ENCODE results near the gene SEC61B.

Gene SEC61B

DNA sequence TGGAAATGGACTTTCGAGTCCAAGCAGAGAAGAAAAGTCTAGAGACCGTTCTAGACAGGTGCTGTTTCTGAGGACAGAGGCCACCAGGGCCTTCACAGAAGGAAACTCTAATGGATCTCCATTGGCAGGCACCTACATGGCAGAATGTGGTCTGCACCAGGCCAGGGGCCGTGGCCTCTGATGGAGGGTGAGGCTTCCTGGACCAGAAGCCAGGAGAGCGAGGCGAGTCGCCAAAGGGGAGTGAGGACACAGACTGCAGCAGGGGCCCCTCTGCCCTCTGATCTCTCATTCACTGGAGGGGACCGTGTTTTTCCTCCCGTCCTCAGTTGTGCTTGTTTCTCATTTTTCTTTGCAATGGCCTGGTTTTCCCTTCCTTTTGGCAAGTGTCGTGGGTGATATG is 41.4 kb upstream of the SEC61B start:
- no peaks in the 10 kb centered on the region for H3K27me3 ChIP-seq (ENCODE audit: insufficient read depth, poor library complexity, severe bottlenecking)
- no peak overlapping the region for H3K27ac ChIP-seq (replicated peaks)
- no peak overlapping the region for H3K4me3 ChIP-seq (replicated peaks; ENCODE audit: insufficient read depth, low read length)
- DNase-seq (ENCODE audit: low read depth in 1 of 2, low spot score in 1 of 2): no peak
- no peak for TF ChIP-seq POLR2AphosphoS5 (IDR thresholded peaks at IDR 0.05; ENCODE audit: low read depth)
- TF ChIP-seq, protein P1, sequence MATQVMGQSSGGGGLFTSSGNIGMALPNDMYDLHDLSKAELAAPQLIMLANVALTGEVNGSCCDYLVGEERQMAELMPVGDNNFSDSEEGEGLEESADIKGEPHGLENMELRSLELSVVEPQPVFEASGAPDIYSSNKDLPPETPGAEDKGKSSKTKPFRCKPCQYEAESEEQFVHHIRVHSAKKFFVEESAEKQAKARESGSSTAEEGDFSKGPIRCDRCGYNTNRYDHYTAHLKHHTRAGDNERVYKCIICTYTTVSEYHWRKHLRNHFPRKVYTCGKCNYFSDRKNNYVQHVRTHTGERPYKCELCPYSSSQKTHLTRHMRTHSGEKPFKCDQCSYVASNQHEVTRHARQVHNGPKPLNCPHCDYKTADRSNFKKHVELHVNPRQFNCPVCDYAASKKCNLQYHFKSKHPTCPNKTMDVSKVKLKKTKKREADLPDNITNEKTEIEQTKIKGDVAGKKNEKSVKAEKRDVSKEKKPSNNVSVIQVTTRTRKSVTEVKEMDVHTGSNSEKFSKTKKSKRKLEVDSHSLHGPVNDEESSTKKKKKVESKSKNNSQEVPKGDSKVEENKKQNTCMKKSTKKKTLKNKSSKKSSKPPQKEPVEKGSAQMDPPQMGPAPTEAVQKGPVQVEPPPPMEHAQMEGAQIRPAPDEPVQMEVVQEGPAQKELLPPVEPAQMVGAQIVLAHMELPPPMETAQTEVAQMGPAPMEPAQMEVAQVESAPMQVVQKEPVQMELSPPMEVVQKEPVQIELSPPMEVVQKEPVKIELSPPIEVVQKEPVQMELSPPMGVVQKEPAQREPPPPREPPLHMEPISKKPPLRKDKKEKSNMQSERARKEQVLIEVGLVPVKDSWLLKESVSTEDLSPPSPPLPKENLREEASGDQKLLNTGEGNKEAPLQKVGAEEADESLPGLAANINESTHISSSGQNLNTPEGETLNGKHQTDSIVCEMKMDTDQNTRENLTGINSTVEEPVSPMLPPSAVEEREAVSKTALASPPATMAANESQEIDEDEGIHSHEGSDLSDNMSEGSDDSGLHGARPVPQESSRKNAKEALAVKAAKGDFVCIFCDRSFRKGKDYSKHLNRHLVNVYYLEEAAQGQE (IDR thresholded peaks at IDR 0.05; ENCODE audit: insufficient replicate concordance, low read depth): no peak
- no peak for TF ChIP-seq GABPA (IDR thresholded peaks at IDR 0.05; ENCODE audit: low read depth)
- TF ChIP-seq SPI1 (IDR thresholded peaks at IDR 0.05; ENCODE audit: borderline replicate concordance, low read depth): no peak
- TF ChIP-seq, protein P2, sequence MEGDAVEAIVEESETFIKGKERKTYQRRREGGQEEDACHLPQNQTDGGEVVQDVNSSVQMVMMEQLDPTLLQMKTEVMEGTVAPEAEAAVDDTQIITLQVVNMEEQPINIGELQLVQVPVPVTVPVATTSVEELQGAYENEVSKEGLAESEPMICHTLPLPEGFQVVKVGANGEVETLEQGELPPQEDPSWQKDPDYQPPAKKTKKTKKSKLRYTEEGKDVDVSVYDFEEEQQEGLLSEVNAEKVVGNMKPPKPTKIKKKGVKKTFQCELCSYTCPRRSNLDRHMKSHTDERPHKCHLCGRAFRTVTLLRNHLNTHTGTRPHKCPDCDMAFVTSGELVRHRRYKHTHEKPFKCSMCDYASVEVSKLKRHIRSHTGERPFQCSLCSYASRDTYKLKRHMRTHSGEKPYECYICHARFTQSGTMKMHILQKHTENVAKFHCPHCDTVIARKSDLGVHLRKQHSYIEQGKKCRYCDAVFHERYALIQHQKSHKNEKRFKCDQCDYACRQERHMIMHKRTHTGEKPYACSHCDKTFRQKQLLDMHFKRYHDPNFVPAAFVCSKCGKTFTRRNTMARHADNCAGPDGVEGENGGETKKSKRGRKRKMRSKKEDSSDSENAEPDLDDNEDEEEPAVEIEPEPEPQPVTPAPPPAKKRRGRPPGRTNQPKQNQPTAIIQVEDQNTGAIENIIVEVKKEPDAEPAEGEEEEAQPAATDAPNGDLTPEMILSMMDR (IDR thresholded peaks at IDR 0.05; ENCODE audit: insufficient read depth, low read length): no peak

DNA sequence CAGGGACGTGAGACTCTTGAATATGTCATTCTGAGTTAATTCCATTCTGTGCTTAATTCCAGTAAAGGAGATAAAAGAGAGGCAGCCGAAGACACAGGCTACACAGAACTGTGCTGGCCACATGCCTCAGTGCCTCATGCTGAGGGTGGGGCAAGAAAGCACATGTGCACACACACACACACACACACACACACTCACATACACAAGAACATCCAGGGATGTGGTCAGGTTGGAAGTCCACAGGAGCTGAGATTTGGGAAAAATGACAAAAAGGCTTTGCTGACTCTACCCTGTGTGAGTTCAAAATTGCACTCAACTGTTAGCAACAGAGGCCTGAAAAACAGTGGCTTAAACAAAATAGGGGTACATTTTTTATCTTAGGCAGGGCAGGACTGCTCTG is 40.9 kb upstream of the SEC61B start:
- TF ChIP-seq POLR2AphosphoS5 (IDR thresholded peaks at IDR 0.05; ENCODE audit: low read depth): no peak
- TF ChIP-seq, protein P2 (IDR thresholded peaks at IDR 0.05; ENCODE audit: insufficient read depth, low read length): no peak
- TF ChIP-seq, protein P1 (IDR thresholded peaks at IDR 0.05; ENCODE audit: insufficient replicate concordance, low read depth): no peak
- TF ChIP-seq GABPA (IDR thresholded peaks at IDR 0.05; ENCODE audit: low read depth): no peak
- TF ChIP-seq SPI1 (IDR thresholded peaks at IDR 0.05; ENCODE audit: borderline replicate concordance, low read depth): no peak
- DNase-seq (ENCODE audit: low read depth in 1 of 2, low spot score in 1 of 2): no peak
- H3K4me3 ChIP-seq (replicated peaks; ENCODE audit: insufficient read depth, low read length): no peak overlapping the region
- H3K27me3 ChIP-seq (ENCODE audit: insufficient read depth, poor library complexity, severe bottlenecking): no peaks in the 10 kb centered on the region
- no peak overlapping the region for H3K27ac ChIP-seq (replicated peaks)

DNA sequence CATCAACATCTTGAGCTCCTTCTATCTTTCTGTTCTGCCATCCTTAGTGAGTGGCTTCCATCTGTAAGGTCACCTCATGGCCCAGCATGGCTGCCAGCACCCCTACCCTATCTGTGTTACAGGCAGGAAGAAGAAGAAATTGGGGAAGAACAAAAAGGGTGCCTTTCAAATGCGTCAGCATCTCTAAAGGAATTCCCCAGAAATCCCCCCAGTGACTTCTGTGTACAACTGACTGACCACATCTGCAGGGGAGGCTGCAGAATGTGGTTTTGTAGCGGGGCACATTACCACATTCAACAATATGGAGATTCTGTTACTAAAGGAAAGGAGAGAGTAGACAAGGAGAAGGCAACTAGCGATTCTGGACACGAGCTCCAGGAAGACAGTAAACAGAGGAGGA is 40.5 kb upstream of the SEC61B start:
- TF ChIP-seq, protein P2 (IDR thresholded peaks at IDR 0.05; ENCODE audit: insufficient read depth, low read length): no peak
- TF ChIP-seq SPI1 (IDR thresholded peaks at IDR 0.05; ENCODE audit: borderline replicate concordance, low read depth) (no peak), GABPA (IDR thresholded peaks at IDR 0.05; ENCODE audit: low read depth) (no peak), POLR2AphosphoS5 (IDR thresholded peaks at IDR 0.05; ENCODE audit: low read depth) (no peak)
- TF ChIP-seq, protein P1 (IDR thresholded peaks at IDR 0.05; ENCODE audit: insufficient replicate concordance, low read depth): no peak
- Histone ChIP-seq H3K27me3 (ENCODE audit: insufficient read depth, poor library complexity, severe bottlenecking) (no peaks in the 10 kb centered on the region), H3K27ac (replicated peaks) (no peak overlapping the region), H3K4me3 (replicated peaks; ENCODE audit: insufficient read depth, low read length) (no peak overlapping the region)
- DNase-seq (ENCODE audit: low read depth in 1 of 2, low spot score in 1 of 2): peak in 1 of 2 experiments; percentile 28
